ENCODE measurements around the gene USP48. TPM values are rescaled to one million over a fixed set of nuclear protein-coding genes. Genes with fewer than 3 reads are reported as not detected.

The USP48 gene
- total and polyA plus RNA-seq, 2 of the 8 experiments (the other 6 are each of a cell fraction or from before 2014, with no cell fraction given) = 12.8 to 83.5 TPM

DNA sequence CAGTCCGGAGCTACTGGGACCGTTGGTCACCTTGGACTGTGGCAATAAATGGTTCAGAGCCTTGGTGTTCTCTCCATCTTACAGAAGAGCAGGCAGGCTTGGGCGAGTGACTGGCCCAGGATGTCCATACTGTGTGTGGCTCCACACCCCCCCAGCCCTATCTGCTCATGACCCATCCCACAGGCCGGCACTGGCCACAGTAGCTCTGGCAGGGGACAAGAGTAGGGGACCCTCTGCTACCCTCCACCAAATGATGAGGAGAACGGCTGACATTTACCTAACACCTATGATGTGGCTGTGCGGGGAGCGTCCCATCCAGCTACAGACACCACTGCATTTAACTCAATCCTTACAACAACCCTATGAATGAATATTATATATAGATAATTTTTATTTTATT, 42.4 kb upstream of the USP48 start:
- no peak for FAIRE-seq
- Histone ChIP-seq H3K79me2 (ENCODE audit: control insufficient read depth in 1 of 2, insufficient read depth in 2 of 2, low read length in 2 of 2) (no peaks in the 10 kb centered on the region), H3K14ac (ENCODE audit: insufficient read length) (no peak overlapping the region), H3K56ac (replicated peaks; ENCODE audit: insufficient read length, low read depth, low read length) (no peak overlapping the region), H4K8ac (ENCODE audit: extremely low read depth, insufficient read depth, low read length) (no peak overlapping the region), H2BK12ac (ENCODE audit: low read depth, low read length) (no peak overlapping the region), H3K9ac (replicated peaks in 1 of 4; ENCODE audit: extremely low read depth in 1 of 4, low read depth in 3 of 4, low read length in 3 of 4) (no peak overlapping the region), H4K20me1 (replicated peaks in 1 of 2; ENCODE audit: control insufficient read depth in 1 of 2, insufficient read depth in 2 of 2, low read length in 2 of 2) (peaks cover 0 to 2% of the 10 kb centered on the region in 2 experiments), H2BK15ac (ENCODE audit: low read length) (no peak overlapping the region), H3K23ac (ENCODE audit: insufficient read length) (no peak overlapping the region), H3K27ac (ENCODE audit: low read depth, low read length) (no peak overlapping the region), H2AFZ (ENCODE audit: low read length) (no peak overlapping the region), H3K36me3 (ENCODE audit: control insufficient read depth in 2 of 4, insufficient read depth in 4 of 4, low read length in 3 of 4) (peaks cover 5 to 48% (median 32%) of the 10 kb centered on the region in 4 experiments; a peak in 7 of 8 replicates), H3K18ac (ENCODE audit: extremely low read depth, low read length) (no peak overlapping the region), H2BK120ac (replicated peaks; ENCODE audit: low read depth, low read length) (no peak overlapping the region), H3K4ac (replicated peaks; ENCODE audit: insufficient read length, low read depth, low read length) (no peak overlapping the region), H3K23me2 (ENCODE audit: low read depth, low read length) (no peaks in the 10 kb centered on the region), H3K4me2 (ENCODE audit: insufficient read depth in 1 of 2, low read depth in 2 of 2, low read length in 2 of 2) (no peak overlapping the region), H4K5ac (ENCODE audit: insufficient read length, low read depth, low read length) (no peak overlapping the region), H3K4me3 (ENCODE audit: extremely low read depth in 1 of 4, insufficient read depth in 2 of 4, low read depth in 3 of 4, low read length in 4 of 4) (no peak overlapping the region), H3K4me1 (replicated peaks in 1 of 4; ENCODE audit: control insufficient read depth in 3 of 4, insufficient read depth in 4 of 4, low read length in 3 of 4) (no peaks in the 10 kb centered on the region; a peak in 1 of 7 replicates), H4K91ac (replicated peaks; ENCODE audit: insufficient read length, low read length) (no peak overlapping the region), H2BK20ac (ENCODE audit: low read length) (no peak overlapping the region), H3K9me3 (ENCODE audit: insufficient read depth in 2 of 2, low read depth in 1 of 2, low read length in 1 of 2) (no peaks in the 10 kb centered on the region), H2BK5ac (ENCODE audit: low read depth, low read length) (no peak overlapping the region), H3K79me1 (ENCODE audit: low read depth, low read length) (no peaks in the 10 kb centered on the region), H2AK5ac (ENCODE audit: low read depth, low read length) (no peak overlapping the region), H3K27me3 (replicated peaks in 1 of 4; ENCODE audit: control insufficient read depth in 3 of 4, extremely low read depth in 1 of 4, insufficient read depth in 3 of 4, low read length in 3 of 4) (no peaks in the 10 kb centered on the region; a peak in 1 of 7 replicates)
- WGBS, 2 experiments (ENCODE audit: extremely low coverage in 1 of 2, insufficient coverage in 1 of 2, insufficient read length in 1 of 2, insufficient replicate concordance in 2 of 2, low coverage in 1 of 2, low lambda C conversion rate in 2 of 2, missing lambda C conversion rate in 1 of 2) = 92% methylated on average over 7 of the region's 7 CpGs; no CpG with 5 or more reads in 1 of the 2 experiments
- POLR2A ChIA-PET (ENCODE audit: partially characterized antibody) = interaction anchor here (1.3 kb wide), 1 partner anchor 13 kb away, joined by 3 read pairs; no protein-coding TSS in a partner anchor
- DNase-seq (ENCODE audit: low read depth in 1 of 2, low spot score in 2 of 2) = no peak
- CTCF ChIA-PET (ENCODE audit: partially characterized antibody) = interaction anchor here (1.1 kb wide), 1 partner anchor 8 kb away, joined by 4 read pairs; no protein-coding TSS in a partner anchor
- TF ChIP-seq JUN (IDR thresholded peaks at IDR 0.05; ENCODE audit: low read depth, low read length) (no peak), TAF1 (IDR thresholded peaks at IDR 0.05; ENCODE audit: low read depth, low read length) (no peak), RAD21 (IDR thresholded peaks at IDR 0.05 in 1 of 2, conservative IDR thresholded peaks at IDR 0.05 in 1 of 2; ENCODE audit: low read depth in 2 of 2, low read length in 2 of 2) (no peak), KDM4A (IDR thresholded peaks at IDR 0.05; ENCODE audit: low read depth, low read length, severe bottlenecking) (no peak), TAF7 (optimal IDR thresholded peaks at IDR 0.05; ENCODE audit: borderline replicate concordance, low read depth, low read length) (no peak), FOSL1 (IDR thresholded peaks at IDR 0.05; ENCODE audit: insufficient read depth, low read depth, low read length) (no peak), CBX5 (IDR thresholded peaks at IDR 0.05; ENCODE audit: low read depth, low read length) (no peak), TEAD4 (IDR thresholded peaks at IDR 0.05; ENCODE audit: low read depth, low read length) (no peak), YY1 (IDR thresholded peaks at IDR 0.05; ENCODE audit: low read depth, low read length) (no peak), SRF (IDR thresholded peaks at IDR 0.05; ENCODE audit: low read depth, low read length) (no peak)
- TF ChIP-seq, protein P1, sequence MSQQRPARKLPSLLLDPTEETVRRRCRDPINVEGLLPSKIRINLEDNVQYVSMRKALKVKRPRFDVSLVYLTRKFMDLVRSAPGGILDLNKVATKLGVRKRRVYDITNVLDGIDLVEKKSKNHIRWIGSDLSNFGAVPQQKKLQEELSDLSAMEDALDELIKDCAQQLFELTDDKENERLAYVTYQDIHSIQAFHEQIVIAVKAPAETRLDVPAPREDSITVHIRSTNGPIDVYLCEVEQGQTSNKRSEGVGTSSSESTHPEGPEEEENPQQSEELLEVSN (IDR thresholded peaks at IDR 0.05) = no peak
- TF ChIP-seq, protein P2, sequence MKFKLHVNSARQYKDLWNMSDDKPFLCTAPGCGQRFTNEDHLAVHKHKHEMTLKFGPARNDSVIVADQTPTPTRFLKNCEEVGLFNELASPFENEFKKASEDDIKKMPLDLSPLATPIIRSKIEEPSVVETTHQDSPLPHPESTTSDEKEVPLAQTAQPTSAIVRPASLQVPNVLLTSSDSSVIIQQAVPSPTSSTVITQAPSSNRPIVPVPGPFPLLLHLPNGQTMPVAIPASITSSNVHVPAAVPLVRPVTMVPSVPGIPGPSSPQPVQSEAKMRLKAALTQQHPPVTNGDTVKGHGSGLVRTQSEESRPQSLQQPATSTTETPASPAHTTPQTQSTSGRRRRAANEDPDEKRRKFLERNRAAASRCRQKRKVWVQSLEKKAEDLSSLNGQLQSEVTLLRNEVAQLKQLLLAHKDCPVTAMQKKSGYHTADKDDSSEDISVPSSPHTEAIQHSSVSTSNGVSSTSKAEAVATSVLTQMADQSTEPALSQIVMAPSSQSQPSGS (IDR thresholded peaks at IDR 0.05; ENCODE audit: low read length) = no peak
